ENCODE results near the gene KLHDC8B.

Gene KLHDC8B

GRCh38 chr3:49157289-49157688, 14.1 kb upstream of the KLHDC8B start:
- no peak for DNase-seq (ENCODE audit: low spot score)
- TF ChIP-seq CTCF (IDR thresholded peaks at IDR 0.05; ENCODE audit: extremely low read depth, insufficient read depth, missing control alignments) = no peak
- in situ Hi-C loops (cut with MboI; ENCODE audit: low pct_unique_long_range_greater_than_20kb, low sequenced_read_pairs, unreplicated experiment) = loop anchor here (25.0 kb wide), 1 partner anchor 280 kb away; the partner anchor contains the start of gene NICN1

GRCh38 chr3:49158103-49158709, 13.2 kb upstream of the KLHDC8B start:
- TF ChIP-seq CTCF (IDR thresholded peaks at IDR 0.05; ENCODE audit: extremely low read depth, insufficient read depth, missing control alignments) = peak; percentile 59
- in situ Hi-C loops (cut with MboI; ENCODE audit: low pct_unique_long_range_greater_than_20kb, low sequenced_read_pairs, unreplicated experiment) = loop anchor here (25.0 kb wide), 1 partner anchor 279 kb away; the partner anchor contains the start of gene NICN1
- DNase-seq (ENCODE audit: low spot score) = peak; percentile 49

GRCh38 chr3:49158792-49159191, 12.6 kb upstream of the KLHDC8B start:
- TF ChIP-seq CTCF (IDR thresholded peaks at IDR 0.05; ENCODE audit: extremely low read depth, insufficient read depth, missing control alignments) = no peak
- no peak for DNase-seq (ENCODE audit: low spot score)
- in situ Hi-C loops (cut with MboI; ENCODE audit: low pct_unique_long_range_greater_than_20kb, low sequenced_read_pairs, unreplicated experiment) = loop anchor here (25.0 kb wide), 1 partner anchor 279 kb away; the partner anchor contains the start of gene NICN1

- in situ Hi-C loops (cut with MboI; ENCODE audit: low pct_unique_long_range_greater_than_20kb, low sequenced_read_pairs, unreplicated experiment) = loop anchor here (25.0 kb wide), 1 partner anchor 276 kb away; the partner anchor contains the start of gene NICN1
- no peak for DNase-seq (ENCODE audit: low spot score)
- TF ChIP-seq CTCF (IDR thresholded peaks at IDR 0.05; ENCODE audit: extremely low read depth, insufficient read depth, missing control alignments) = no peak
Measured at GRCh38 chr3:49161197-49161596, 10.2 kb upstream of the KLHDC8B start.

- TF ChIP-seq CTCF (IDR thresholded peaks at IDR 0.05; ENCODE audit: extremely low read depth, insufficient read depth, missing control alignments) = no peak
- in situ Hi-C loops (cut with MboI; ENCODE audit: low pct_unique_long_range_greater_than_20kb, low sequenced_read_pairs, unreplicated experiment) = loop anchor here (25.0 kb wide), 1 partner anchor 275 kb away; the partner anchor contains the start of gene NICN1
- DNase-seq (ENCODE audit: low spot score) = no peak
Measured at GRCh38 chr3:49161808-49162530, 9.4 kb upstream of the KLHDC8B start.

- no peak for DNase-seq (ENCODE audit: low spot score)
- no peak for TF ChIP-seq CTCF (IDR thresholded peaks at IDR 0.05; ENCODE audit: extremely low read depth, insufficient read depth, missing control alignments)
- in situ Hi-C loops (cut with MboI; ENCODE audit: low pct_unique_long_range_greater_than_20kb, low sequenced_read_pairs, unreplicated experiment) = loop anchor here (25.0 kb wide), 1 partner anchor 274 kb away; the partner anchor contains the start of gene NICN1
Measured at GRCh38 chr3:49162751-49163419, 8.5 kb upstream of the KLHDC8B start.
